AG10803 (cell line): Measurements from ENCODE around the gene GNAQ.
A peak's percentile ranks its signal among the peaks of the same experiment; 100 is the strongest.

Source experiments
- DNase-seq: peaks from one replicate; pipeline ENCODE4 v3.0.0; 2010; ENCODE audit warnings: low read depth
- H3K4me3 ChIP-seq: 2 replicates; pipeline ENCODE4 v1.5.1; 2011; ENCODE audit warnings: mild to moderate bottlenecking, low read length, control low read depth
- CTCF ChIP-seq: conservative IDR thresholded peaks from 2 replicates; pipeline ENCODE4 v1.5.1; 2011; ENCODE audit warnings: mild to moderate bottlenecking, low read length, control low read depth, inconsistent platforms

Gene GNAQ

GRCh38 chr9:77825361-77825760 lies 206.2 kb downstream of the GNAQ start:
- TF ChIP-seq CTCF: no peak
- no peak for DNase-seq
- no peak overlapping the region for H3K4me3 ChIP-seq

- H3K4me3 ChIP-seq: no peak overlapping the region
- TF ChIP-seq CTCF: no peak
- DNase-seq: peak; percentile 72
Measured at GRCh38 chr9:77820293-77820954, 211.2 kb downstream of the GNAQ start.

- H3K4me3 ChIP-seq: no peak overlapping the region
- peak; percentile 44 for DNase-seq
- no peak for TF ChIP-seq CTCF
Measured at GRCh38 chr9:77819657-77820056, 212.0 kb downstream of the GNAQ start.

- no peak for TF ChIP-seq CTCF
- no peak overlapping the region for H3K4me3 ChIP-seq
- DNase-seq: no peak
Measured at GRCh38 chr9:77817590-77818311, 213.9 kb downstream of the GNAQ start.

- peak; percentile 32 for DNase-seq
- no peak for TF ChIP-seq CTCF
- no peak overlapping the region for H3K4me3 ChIP-seq
Measured at GRCh38 chr9:77816641-77817341, 214.8 kb downstream of the GNAQ start.

GRCh38 chr9:77815260-77815659 lies 216.4 kb downstream of the GNAQ start:
- no peak overlapping the region for H3K4me3 ChIP-seq
- DNase-seq: no peak
- no peak for TF ChIP-seq CTCF

- no peak for TF ChIP-seq CTCF
- no peak for DNase-seq
Measured at GRCh38 chr9:77811832-77812231, 219.8 kb downstream of the GNAQ start.

More at GRCh38 chr9:77811832-77812231, 219.8 kb downstream of the GNAQ start:
- H3K4me3 ChIP-seq: no peak overlapping the region
